GM23338 (cell line): ENCODE results near the gene CCDC57. TPM values are rescaled to one million over a fixed set of nuclear protein-coding genes. Genes with fewer than 3 reads are reported as not detected.

ENCODE experiments used
- ATAC-seq: fragments of 200-7000 bp; cut with Tn5 transposase; 3 replicates; pipeline ENCODE4 v1.9.1; 2020
- DNase-seq: peaks from one replicate; pipeline ENCODE4 v3.0.0-alpha.2; 2015; ENCODE audit warnings: low spot score
- H2AFZ ChIP-seq: fragments of 200-600 bp; sonication (generic); 2 replicates; pipeline ENCODE4 v1.8.0; 2016; ENCODE audit warnings: antibody characterized with exemption, mild to moderate bottlenecking, moderate library complexity
- H3F3A ChIP-seq: fragments of 200-600 bp; sonication (generic); replicated peaks from 2 replicates; pipeline ENCODE4 v1.8.0; 2017; ENCODE audit warnings: antibody characterized with exemption, mixed run types, low read depth
- H3K27ac ChIP-seq: fragments of 200-600 bp; sonication (generic); 2 replicates; pipeline ENCODE4 v1.6.1; 2016; ENCODE audit warnings: low read depth
- H3K27me3 ChIP-seq: fragments of 200-600 bp; sonication (generic); 2 replicates; pipeline ENCODE4 v1.8.0; 2016; ENCODE audit warnings: mild to moderate bottlenecking, mixed run types, moderate library complexity; ENCODE audit not compliant: insufficient read depth
- H3K36me3 ChIP-seq: fragments of 200-600 bp; sonication (generic); 2 replicates; pipeline ENCODE4 v1.8.0; 2016; ENCODE audit warnings: mild to moderate bottlenecking; ENCODE audit not compliant: insufficient read depth
- H3K4me1 ChIP-seq: fragments of 200-600 bp; sonication (generic); 2 replicates; pipeline ENCODE4 v1.8.0; 2016; ENCODE audit warnings: mild to moderate bottlenecking, moderate library complexity; ENCODE audit not compliant: insufficient read depth
- H3K4me2 ChIP-seq: fragments of 200-600 bp; sonication (generic); 2 replicates; pipeline ENCODE4 v1.7.1; 2017; ENCODE audit warnings: mixed run types
- H3K4me3 ChIP-seq: fragments of 200-600 bp; sonication (generic); 2 replicates; pipeline ENCODE4 v1.6.1; 2016; ENCODE audit warnings: mixed run types
- H3K79me2 ChIP-seq: fragments of 200-600 bp; sonication (generic); replicated peaks from 2 replicates; pipeline ENCODE4 v1.8.0; 2017; ENCODE audit warnings: mild to moderate bottlenecking; ENCODE audit not compliant: insufficient read depth
- H3K9me2 ChIP-seq: fragments of 200-600 bp; sonication (generic); 2 replicates; pipeline ENCODE4 v1.8.0; 2017; ENCODE audit not compliant: insufficient read depth
- H4K20me1 ChIP-seq: fragments of 200-600 bp; sonication (generic); replicated peaks from 2 replicates; pipeline ENCODE4 v1.8.0; 2017; ENCODE audit warnings: mild to moderate bottlenecking; ENCODE audit not compliant: insufficient read depth
- H3K27ac Mint-ChIP-seq: 2 replicates; pipeline ENCODE4 v1.8.0; 2020; ENCODE audit warnings: inconsistent platforms, mild to moderate bottlenecking, moderate library complexity, mixed read lengths
- H3K27me3 Mint-ChIP-seq: 3 replicates; pipeline ENCODE4 v1.8.0; 2022; ENCODE audit warnings: low read depth, mild to moderate bottlenecking, moderate library complexity, mixed read lengths, inconsistent platforms; ENCODE audit not compliant: insufficient read depth, poor library complexity
- H3K36me3 Mint-ChIP-seq: 3 replicates; pipeline ENCODE4 v1.8.0; 2021; ENCODE audit warnings: low read depth, mild to moderate bottlenecking, inconsistent platforms, moderate library complexity, mixed read lengths
- H3K4me1 Mint-ChIP-seq: 3 replicates; pipeline ENCODE4 v1.8.0; 2020; ENCODE audit warnings: mild to moderate bottlenecking, inconsistent platforms, mixed read lengths
- H3K4me3 Mint-ChIP-seq: 3 replicates; pipeline ENCODE4 v1.8.0; 2021; ENCODE audit warnings: moderate library complexity, mild to moderate bottlenecking, inconsistent platforms, mixed read lengths
- H3K9me3 Mint-ChIP-seq: 3 replicates; pipeline ENCODE4 v1.8.0; 2020; ENCODE audit warnings: moderate library complexity, mild to moderate bottlenecking, inconsistent platforms, mixed read lengths
- JUNB ChIP-seq: IDR thresholded peaks from one replicate; pipeline ENCODE4 v1.6.1; 2016; ENCODE audit warnings: antibody characterized with exemption; ENCODE audit not compliant: unreplicated experiment
- NANOG ChIP-seq: IDR thresholded peaks from 2 replicates; pipeline ENCODE4 v1.6.1; 2016; ENCODE audit warnings: antibody characterized with exemption, borderline replicate concordance
- ZNF114 ChIP-seq: fragments of 250-450 bp; sonication (Bioruptor Pico); IDR thresholded peaks from 2 replicates; pipeline ENCODE4 v1.5.0; 2020; ENCODE audit warnings: mild to moderate bottlenecking, moderate library complexity
- ZNF331 ChIP-seq: fragments of 250-450 bp; sonication (Bioruptor Pico); IDR thresholded peaks from 2 replicates; pipeline ENCODE4 v1.5.0; 2020; ENCODE audit warnings: low read depth, mild to moderate bottlenecking, moderate library complexity
- polyA plus RNA-seq: library from polyadenylated mRNA; unstranded; fragments of >200 nt; fragmentation: Nextera tagmentation; extraction: Ambion mirVana; gene quantifications from 2 replicates; pipeline ENCODE4 v1.2.1, GENCODE V29; 2016
- total RNA-seq: library from RNA; depleted of rRNA; stranded (reverse); fragments of >200 nt; shearing (Covaris generic); gene quantifications from 2 replicates; pipeline ENCODE4 v1.2.3, GENCODE V29; 2014
- TF ChIP-seq, protein P1 (sequence below), 2 experiments: fragments of 200-600 bp in 1 of 2; sonication (generic) in 1 of 2; conservative IDR thresholded peaks; 2 replicates each; pipeline versions ENCODE4 v1.5.1 to v1.6.1; 2016 to 2017; ENCODE audit warnings: antibody characterized with exemption in 2 of 2, low read depth in 2 of 2, mild to moderate bottlenecking in 2 of 2, moderate library complexity in 1 of 2
- TF ChIP-seq, protein P2 (sequence below): IDR thresholded peaks from one replicate; pipeline ENCODE4 v1.6.1; 2018; ENCODE audit warnings: antibody characterized with exemption; ENCODE audit not compliant: unreplicated experiment

CCDC57 gene
- total and polyA plus RNA-seq, 2 experiments from 2014 or later: 7.0 to 16.3 TPM

DNA sequence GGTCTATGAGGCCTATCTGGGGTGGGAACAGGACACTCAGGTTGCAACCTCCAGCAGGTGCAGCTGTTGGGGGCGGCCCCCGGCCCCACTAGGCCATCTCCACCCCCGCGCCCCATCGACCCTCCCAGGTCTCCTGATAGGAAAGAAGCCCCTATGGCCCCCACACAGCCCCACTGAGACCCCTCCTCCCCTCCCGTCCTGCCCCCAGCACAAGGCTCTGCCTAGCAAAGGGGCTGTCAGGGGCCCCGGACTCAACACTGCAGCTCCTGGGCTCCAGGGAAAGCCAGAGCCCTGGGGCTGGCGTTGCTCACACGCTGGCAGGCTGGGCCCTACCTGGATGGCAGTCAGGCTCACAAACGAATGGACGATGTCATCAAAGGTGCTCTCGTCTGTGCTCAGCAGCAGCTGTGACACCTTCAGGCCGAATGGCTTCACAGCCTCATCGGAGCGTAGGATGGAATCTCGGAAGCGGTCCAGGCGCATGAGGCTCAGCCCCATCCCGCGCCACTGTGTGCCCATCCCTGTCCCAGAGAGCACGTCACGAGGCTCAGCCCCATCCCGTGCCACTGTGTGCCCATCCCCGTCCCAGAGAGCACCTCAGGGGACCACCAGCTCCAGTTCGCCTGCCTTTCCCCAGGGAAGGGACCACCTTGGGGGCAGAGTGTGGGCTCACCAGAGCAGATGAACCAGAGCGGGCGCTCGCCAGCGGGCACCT lies 121.9 kb downstream of the CCDC57 start (continued):
- TF ChIP-seq, protein P1, sequence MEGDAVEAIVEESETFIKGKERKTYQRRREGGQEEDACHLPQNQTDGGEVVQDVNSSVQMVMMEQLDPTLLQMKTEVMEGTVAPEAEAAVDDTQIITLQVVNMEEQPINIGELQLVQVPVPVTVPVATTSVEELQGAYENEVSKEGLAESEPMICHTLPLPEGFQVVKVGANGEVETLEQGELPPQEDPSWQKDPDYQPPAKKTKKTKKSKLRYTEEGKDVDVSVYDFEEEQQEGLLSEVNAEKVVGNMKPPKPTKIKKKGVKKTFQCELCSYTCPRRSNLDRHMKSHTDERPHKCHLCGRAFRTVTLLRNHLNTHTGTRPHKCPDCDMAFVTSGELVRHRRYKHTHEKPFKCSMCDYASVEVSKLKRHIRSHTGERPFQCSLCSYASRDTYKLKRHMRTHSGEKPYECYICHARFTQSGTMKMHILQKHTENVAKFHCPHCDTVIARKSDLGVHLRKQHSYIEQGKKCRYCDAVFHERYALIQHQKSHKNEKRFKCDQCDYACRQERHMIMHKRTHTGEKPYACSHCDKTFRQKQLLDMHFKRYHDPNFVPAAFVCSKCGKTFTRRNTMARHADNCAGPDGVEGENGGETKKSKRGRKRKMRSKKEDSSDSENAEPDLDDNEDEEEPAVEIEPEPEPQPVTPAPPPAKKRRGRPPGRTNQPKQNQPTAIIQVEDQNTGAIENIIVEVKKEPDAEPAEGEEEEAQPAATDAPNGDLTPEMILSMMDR (conservative IDR thresholded peaks at IDR 0.05; ENCODE audit: low read depth in 2 of 2): no peak
- TF ChIP-seq JUNB: no peak
- TF ChIP-seq ZNF114 (CRISPR knock-in tag): no peak

DNA sequence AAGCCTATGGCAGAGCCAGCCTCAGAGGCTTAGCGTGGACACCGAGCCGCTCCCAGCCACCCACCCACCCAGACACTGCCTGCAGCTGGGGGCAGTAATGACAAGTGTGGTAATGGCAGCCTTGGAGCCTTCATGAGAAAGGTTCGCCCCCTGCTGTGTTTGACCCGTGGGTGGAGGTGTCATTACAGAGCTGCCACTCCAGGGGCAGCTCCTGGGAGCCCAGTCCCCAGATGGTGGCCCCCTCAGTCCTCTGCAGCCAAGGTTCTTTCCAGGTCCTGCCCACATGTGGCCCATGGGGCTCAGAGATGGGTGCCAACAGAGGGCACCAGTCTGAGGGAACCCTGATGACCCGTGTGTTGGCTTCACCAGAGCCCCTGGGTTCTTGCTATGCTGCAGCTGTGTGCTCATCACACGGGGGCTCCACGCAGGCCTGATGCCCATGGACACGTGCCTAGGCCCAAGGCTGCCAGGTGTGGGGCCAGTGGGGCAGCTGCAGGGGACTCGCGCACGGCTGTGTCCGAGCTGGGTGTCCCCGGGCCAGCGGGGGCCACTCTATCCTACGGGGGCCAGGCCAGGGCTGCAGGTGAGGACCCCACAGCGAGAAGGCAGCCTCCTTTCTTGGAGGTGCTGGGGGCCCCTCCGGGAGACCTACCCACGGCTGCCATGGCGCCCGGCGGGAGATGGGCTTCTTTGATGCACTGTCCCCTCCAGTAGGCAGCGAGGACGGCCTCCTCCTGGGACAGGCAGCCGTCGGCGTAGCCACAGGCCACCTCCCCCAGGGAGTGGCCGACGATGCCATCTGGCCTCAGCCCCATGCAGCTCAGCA lies 122.7 kb downstream of the CCDC57 start:
- peaks cover 22% of the 10 kb centered on the region for H4K20me1 ChIP-seq
- Mint-ChIP-seq H3K9me3 (no peaks in the 10 kb centered on the region), H3K36me3 (peaks cover 52% of the 10 kb centered on the region; the same call in 2 of the 3 replicates)

More for the DNA sequence above, 122.7 kb downstream of the CCDC57 start:
- Mint-ChIP-seq H3K27me3 (peaks cover 9% of the 10 kb centered on the region), H3K27ac (no peak overlapping the region), H3K4me3 (no peak overlapping the region), H3K4me1 (no peaks in the 10 kb centered on the region)
- Histone ChIP-seq H3K27ac (no peak overlapping the region), H3K79me2 (peaks cover 11% of the 10 kb centered on the region; the same call in 1 of the 2 replicates), H3K27me3 (no peaks in the 10 kb centered on the region), H2AFZ (no peak overlapping the region), H3K4me1 (no peaks in the 10 kb centered on the region), H3K4me2 (no peak overlapping the region), H3F3A (0 out of 2 replicates have a peak, but pooled peaks cover 16% of the 10 kb centered on the region), H3K4me3 (no peak overlapping the region), H3K9me2 (no peaks in the 10 kb centered on the region), H3K36me3 (peaks cover 13% of the 10 kb centered on the region; the same call in 1 of the 2 replicates)
- TF ChIP-seq, protein P2, sequence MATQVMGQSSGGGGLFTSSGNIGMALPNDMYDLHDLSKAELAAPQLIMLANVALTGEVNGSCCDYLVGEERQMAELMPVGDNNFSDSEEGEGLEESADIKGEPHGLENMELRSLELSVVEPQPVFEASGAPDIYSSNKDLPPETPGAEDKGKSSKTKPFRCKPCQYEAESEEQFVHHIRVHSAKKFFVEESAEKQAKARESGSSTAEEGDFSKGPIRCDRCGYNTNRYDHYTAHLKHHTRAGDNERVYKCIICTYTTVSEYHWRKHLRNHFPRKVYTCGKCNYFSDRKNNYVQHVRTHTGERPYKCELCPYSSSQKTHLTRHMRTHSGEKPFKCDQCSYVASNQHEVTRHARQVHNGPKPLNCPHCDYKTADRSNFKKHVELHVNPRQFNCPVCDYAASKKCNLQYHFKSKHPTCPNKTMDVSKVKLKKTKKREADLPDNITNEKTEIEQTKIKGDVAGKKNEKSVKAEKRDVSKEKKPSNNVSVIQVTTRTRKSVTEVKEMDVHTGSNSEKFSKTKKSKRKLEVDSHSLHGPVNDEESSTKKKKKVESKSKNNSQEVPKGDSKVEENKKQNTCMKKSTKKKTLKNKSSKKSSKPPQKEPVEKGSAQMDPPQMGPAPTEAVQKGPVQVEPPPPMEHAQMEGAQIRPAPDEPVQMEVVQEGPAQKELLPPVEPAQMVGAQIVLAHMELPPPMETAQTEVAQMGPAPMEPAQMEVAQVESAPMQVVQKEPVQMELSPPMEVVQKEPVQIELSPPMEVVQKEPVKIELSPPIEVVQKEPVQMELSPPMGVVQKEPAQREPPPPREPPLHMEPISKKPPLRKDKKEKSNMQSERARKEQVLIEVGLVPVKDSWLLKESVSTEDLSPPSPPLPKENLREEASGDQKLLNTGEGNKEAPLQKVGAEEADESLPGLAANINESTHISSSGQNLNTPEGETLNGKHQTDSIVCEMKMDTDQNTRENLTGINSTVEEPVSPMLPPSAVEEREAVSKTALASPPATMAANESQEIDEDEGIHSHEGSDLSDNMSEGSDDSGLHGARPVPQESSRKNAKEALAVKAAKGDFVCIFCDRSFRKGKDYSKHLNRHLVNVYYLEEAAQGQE: no peak
- no peak for TF ChIP-seq ZNF331 (CRISPR knock-in tag)
- no peak for TF ChIP-seq NANOG
- DNase-seq (no peak), ATAC-seq (no peak)
